Measurements from ENCODE around the gene PIK3IP1. TPM values are rescaled to one million over a fixed set of nuclear protein-coding genes. Genes with fewer than 3 reads are reported as not detected.

Gene PIK3IP1
- total RNA-seq, 1 donor from 2014 or later: 5.0 TPM

- Mint-ChIP-seq H3K36me3 (ENCODE audit: low read depth) (no peaks in the 10 kb centered on the region), H3K4me3 (ENCODE audit: unreplicated experiment) (no peak overlapping the region), H3K9me3 (ENCODE audit: low read depth) (no peaks in the 10 kb centered on the region), H3K4me1 (ENCODE audit: low read depth) (peaks cover 33% of the 10 kb centered on the region), H3K27ac (ENCODE audit: unreplicated experiment) (no peak overlapping the region), H3K27me3 (ENCODE audit: low read depth) (no peaks in the 10 kb centered on the region)
- no peak for TF ChIP-seq CTCF (IDR thresholded peaks at IDR 0.05)
- DNase-seq (ENCODE audit: low spot score): no peak
Measured at GRCh38 chr22:31235081-31235480, 57.2 kb downstream of the PIK3IP1 start.

GRCh38 chr22:31233001-31233400, 59.3 kb downstream of the PIK3IP1 start:
- no peaks in the 10 kb centered on the region for H3K27me3 Mint-ChIP-seq (ENCODE audit: low read depth)
- peaks cover 32% of the 10 kb centered on the region for H3K4me1 Mint-ChIP-seq (ENCODE audit: low read depth)
- no peak for TF ChIP-seq CTCF (IDR thresholded peaks at IDR 0.05)
- H3K4me3 Mint-ChIP-seq (ENCODE audit: unreplicated experiment): no peak overlapping the region
- no peaks in the 10 kb centered on the region for H3K36me3 Mint-ChIP-seq (ENCODE audit: low read depth)
- H3K27ac Mint-ChIP-seq (ENCODE audit: unreplicated experiment): peak overlapping the region; percentile 77
- no peaks in the 10 kb centered on the region for H3K9me3 Mint-ChIP-seq (ENCODE audit: low read depth)
- no peak for DNase-seq (ENCODE audit: low spot score)

Other genes starting within 250 kb of the PIK3IP1 start
- 37.9 to 58.1 TPM (median 47.2 TPM) in 3 replicates for gene SMTN, start 211.2 kb downstream of the PIK3IP1 start, total RNA-seq
- gene SELENOM, start 184.9 kb downstream of the PIK3IP1 start, total RNA-seq: 200 to 228 TPM (median 217 TPM) in 3 replicates
- 3.5 to 5.9 TPM (median 5.2 TPM) in 3 replicates for gene INPP5J, start 169.5 kb downstream of the PIK3IP1 start, total RNA-seq
- gene PLA2G3, start 152.0 kb downstream of the PIK3IP1 start, total RNA-seq: 0.07 to 0.13 TPM in 2 of 3 replicates, not detected in the other
- 28.6 to 36.9 TPM (median 35.8 TPM) in 3 replicates for gene RNF185, start 132.3 kb downstream of the PIK3IP1 start, total RNA-seq
- gene LIMK2, start 80.2 kb downstream of the PIK3IP1 start, total RNA-seq: 54.4 to 91.0 TPM (median 58.6 TPM) in 3 replicates
- gene PATZ1, start 53.9 kb upstream of the PIK3IP1 start, total RNA-seq: 18.6 to 19.9 TPM (median 18.9 TPM) in 3 replicates
- 44.2 to 56.2 TPM (median 49.2 TPM) in 3 replicates for gene DRG1, start 107.1 kb upstream of the PIK3IP1 start, total RNA-seq
- gene EIF4ENIF1, start 197.4 kb upstream of the PIK3IP1 start, total RNA-seq: 29.3 to 34.0 TPM (median 31.9 TPM) in 3 replicates
- gene SFI1, start 204.0 kb upstream of the PIK3IP1 start, total RNA-seq: 20.3 to 30.9 TPM (median 22.4 TPM) in 3 replicates

All from chondrocyte (in vitro differentiated cells).